GM12892 (cell line): ENCODE data around the gene MACROD1.

Experiments used
- POLR2A ChIP-seq: IDR thresholded peaks from 2 replicates; pipeline ENCODE4 v1.6.1; 2011; ENCODE audit warnings: low read depth, low read length, control low read depth
- POLR2AphosphoS5 ChIP-seq: IDR thresholded peaks from 2 replicates; pipeline ENCODE4 v1.6.1; 2011; ENCODE audit warnings: low read depth, low read length, control low read depth

DNA sequence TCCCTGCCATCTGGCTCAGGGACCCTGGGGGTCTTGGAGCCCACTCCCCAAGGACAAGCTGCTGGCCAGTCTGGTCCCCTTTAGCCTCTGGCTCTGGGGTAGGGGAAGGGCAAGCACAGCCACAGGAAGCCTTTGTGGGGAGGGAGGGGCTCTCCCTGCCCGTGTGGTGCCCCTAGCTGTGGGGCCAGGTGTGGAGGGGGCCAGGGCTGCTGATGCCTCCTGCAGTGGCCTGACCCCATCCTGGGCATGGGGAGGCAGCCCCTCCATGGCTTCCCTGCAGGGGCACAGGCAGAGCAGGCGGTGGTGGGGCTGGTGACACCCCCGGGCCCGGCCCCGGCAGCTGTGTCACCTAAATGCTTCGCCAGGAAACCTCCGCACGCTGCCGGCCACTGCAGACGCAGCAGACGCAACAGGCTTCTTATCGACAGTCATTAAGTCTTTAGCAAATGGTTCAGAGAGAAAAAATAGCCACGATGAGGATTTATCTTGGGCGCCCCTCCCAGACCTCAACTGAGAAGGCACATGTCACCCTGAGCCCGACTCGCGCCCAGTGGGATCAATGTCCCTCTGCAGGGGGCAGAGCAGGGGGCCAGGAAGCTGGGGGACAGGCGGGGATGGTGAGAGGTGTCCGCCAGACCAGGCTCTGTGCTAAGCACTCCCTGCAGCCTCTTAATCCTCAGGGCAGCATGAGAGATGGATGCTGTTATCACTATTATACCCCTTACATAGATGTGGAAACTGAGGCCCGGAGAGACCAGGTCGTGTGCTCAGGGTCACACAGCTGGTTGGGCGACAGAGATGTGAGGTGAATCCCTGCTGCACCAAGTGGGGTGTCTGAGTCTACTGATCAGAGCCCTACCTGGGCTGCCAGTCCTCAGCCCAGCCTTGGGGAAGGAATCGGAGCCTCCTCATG is 96.3 kb downstream of the MACROD1 start:
- TF ChIP-seq POLR2AphosphoS5 = no peak
- TF ChIP-seq POLR2A = no peak
